ENCODE measurements around the gene ITPR1. TPM values are rescaled to one million over a fixed set of nuclear protein-coding genes. Genes with fewer than 3 reads are reported as not detected.

Gene ITPR1
- total RNA-seq, 2 experiments from 2014 or later, result 84.4 to 104 TPM

- H3K9me3 ChIP-seq (ENCODE audit: low read length), result no peaks in the 10 kb centered on the region
- DNase-seq (ENCODE audit: low spot score), result no peak
- no peaks in the 10 kb centered on the region for H3K79me2 ChIP-seq (ENCODE audit: insufficient read depth, low read depth, low read length)
- H4K20me1 ChIP-seq (ENCODE audit: insufficient read depth, low read length), result no peaks in the 10 kb centered on the region
- H3K9me2 ChIP-seq (ENCODE audit: insufficient read depth, low read length), result no peaks in the 10 kb centered on the region
- no peak overlapping the region for H3K27ac ChIP-seq (ENCODE audit: low read depth, low read length, poor library complexity, severe bottlenecking)
- ChIA-PET POLR2A (interaction anchor here (0.6 kb wide), 1 partner anchor 15 kb away, joined by 3 read pairs; no protein-coding TSS in a partner anchor), CTCF (ENCODE audit: unreplicated experiment) (interaction anchor here (0.5 kb wide), 1 partner anchor 17 kb away, joined by 3 read pairs; no protein-coding TSS in a partner anchor)
- H3K36me3 ChIP-seq (ENCODE audit: insufficient read depth, low read length), result peaks cover 72% of the 10 kb centered on the region
- H3K4me3 ChIP-seq (ENCODE audit: low read depth, low read length, poor library complexity, severe bottlenecking), result no peak overlapping the region
- TF ChIP-seq CTCF (conservative IDR thresholded peaks at IDR 0.05; ENCODE audit: low read length) (no peak), EZH2phosphoT487 (IDR thresholded peaks at IDR 0.05; ENCODE audit: borderline replicate concordance, low read depth, low read length) (no peak)
- intact Hi-C loops (cut with micrococcal nuclease; ENCODE audit: unreplicated experiment), result no loop called here
- no TSS peak for BruUV-seq (replicated peaks)
- H3K4me2 ChIP-seq (ENCODE audit: low read length), result no peak overlapping the region
- no peaks in the 10 kb centered on the region for H3K4me1 ChIP-seq (ENCODE audit: insufficient read depth, low read length, poor library complexity, severe bottlenecking)
- no peak overlapping the region for H2AFZ ChIP-seq (ENCODE audit: low read length)
Observed at GRCh38 chr3:4642611-4643010, 149.5 kb downstream of the ITPR1 start.

DNA sequence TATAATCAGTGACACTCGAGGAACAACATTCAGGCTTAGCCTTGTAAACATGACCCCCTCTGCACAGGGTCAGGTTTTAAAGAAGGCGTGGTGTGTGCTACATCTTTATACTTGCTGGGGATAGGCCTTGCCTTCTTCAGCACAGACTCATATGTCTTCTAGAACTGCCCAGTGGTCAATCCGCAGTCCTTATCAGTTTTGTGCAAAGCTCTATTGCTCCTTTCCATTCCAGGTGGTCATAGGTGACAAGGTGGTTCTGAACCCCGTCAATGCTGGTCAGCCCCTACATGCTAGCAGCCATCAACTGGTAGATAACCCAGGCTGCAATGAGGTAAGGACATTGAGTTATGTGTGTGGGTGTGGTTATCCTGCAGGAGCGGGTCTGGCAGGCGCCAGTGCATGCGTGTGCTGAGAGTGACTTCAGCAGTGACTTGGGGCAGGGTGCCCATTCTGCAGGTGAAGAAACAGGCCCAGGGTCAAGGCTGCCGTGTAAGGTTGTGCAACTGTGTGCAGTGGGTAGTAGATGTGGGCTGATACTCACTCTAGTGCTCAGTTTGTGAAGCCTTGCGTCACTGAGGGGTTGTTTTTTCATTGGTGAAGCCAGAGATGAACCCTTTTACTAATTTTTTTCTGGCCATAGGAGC lies 150.9 kb downstream of the ITPR1 start:
- ChIA-PET POLR2A (no interaction called here), CTCF (ENCODE audit: unreplicated experiment) (no interaction called here)
- TF ChIP-seq CTCF (conservative IDR thresholded peaks at IDR 0.05; ENCODE audit: low read length) (no peak), EZH2phosphoT487 (IDR thresholded peaks at IDR 0.05; ENCODE audit: borderline replicate concordance, low read depth, low read length) (no peak)
- Histone ChIP-seq H3K9me2 (ENCODE audit: insufficient read depth, low read length) (no peaks in the 10 kb centered on the region), H3K4me2 (ENCODE audit: low read length) (no peak overlapping the region), H4K20me1 (ENCODE audit: insufficient read depth, low read length) (no peaks in the 10 kb centered on the region), H2AFZ (ENCODE audit: low read length) (no peak overlapping the region), H3K9me3 (ENCODE audit: low read length) (no peaks in the 10 kb centered on the region), H3K79me2 (ENCODE audit: insufficient read depth, low read depth, low read length) (no peaks in the 10 kb centered on the region), H3K4me3 (ENCODE audit: low read depth, low read length, poor library complexity, severe bottlenecking) (no peak overlapping the region), H3K4me1 (ENCODE audit: insufficient read depth, low read length, poor library complexity, severe bottlenecking) (no peaks in the 10 kb centered on the region), H3K36me3 (ENCODE audit: insufficient read depth, low read length) (peaks cover 78% of the 10 kb centered on the region), H3K27ac (ENCODE audit: low read depth, low read length, poor library complexity, severe bottlenecking) (no peak overlapping the region)
- intact Hi-C loops (cut with micrococcal nuclease; ENCODE audit: unreplicated experiment), result no loop called here
- BruUV-seq (replicated peaks), result no TSS peak
- DNase-seq (ENCODE audit: low spot score), result no peak

DNA sequence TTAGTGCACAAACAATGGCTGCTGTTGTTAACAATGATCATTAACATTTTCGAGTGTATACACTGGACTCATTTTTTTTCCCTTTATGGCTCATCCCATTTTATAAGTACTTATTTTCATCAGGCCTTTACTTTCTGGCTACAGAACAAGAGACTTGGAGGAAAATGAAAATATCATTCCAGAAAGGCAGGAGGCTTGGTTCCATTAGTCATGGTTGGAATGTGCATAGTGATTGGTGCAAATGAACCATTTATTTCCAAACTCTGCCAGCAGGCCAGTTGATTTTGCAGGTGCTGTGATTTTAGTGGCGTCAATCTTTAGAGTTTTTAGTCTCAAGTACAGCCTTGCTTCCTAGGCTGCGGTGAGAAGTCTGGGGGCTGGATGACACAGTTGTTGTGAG lies 151.8 kb downstream of the ITPR1 start:
- H3K27ac ChIP-seq (ENCODE audit: low read depth, low read length, poor library complexity, severe bottlenecking), result no peak overlapping the region
- ChIA-PET CTCF (ENCODE audit: unreplicated experiment) (no interaction called here), POLR2A (no interaction called here)
- BruUV-seq (replicated peaks), result no TSS peak
- H3K4me2 ChIP-seq (ENCODE audit: low read length), result no peak overlapping the region
- H3K9me2 ChIP-seq (ENCODE audit: insufficient read depth, low read length), result no peaks in the 10 kb centered on the region
- no peaks in the 10 kb centered on the region for H3K4me1 ChIP-seq (ENCODE audit: insufficient read depth, low read length, poor library complexity, severe bottlenecking)
- H3K36me3 ChIP-seq (ENCODE audit: insufficient read depth, low read length), result peaks cover 76% of the 10 kb centered on the region
- no peaks in the 10 kb centered on the region for H3K79me2 ChIP-seq (ENCODE audit: insufficient read depth, low read depth, low read length)
- no peak overlapping the region for H3K4me3 ChIP-seq (ENCODE audit: low read depth, low read length, poor library complexity, severe bottlenecking)
- DNase-seq (ENCODE audit: low spot score), result no peak
- H3K9me3 ChIP-seq (ENCODE audit: low read length), result no peaks in the 10 kb centered on the region
- no peaks in the 10 kb centered on the region for H4K20me1 ChIP-seq (ENCODE audit: insufficient read depth, low read length)
- intact Hi-C loops (cut with micrococcal nuclease; ENCODE audit: unreplicated experiment), result no loop called here
- H2AFZ ChIP-seq (ENCODE audit: low read length), result no peak overlapping the region
- TF ChIP-seq EZH2phosphoT487 (IDR thresholded peaks at IDR 0.05; ENCODE audit: borderline replicate concordance, low read depth, low read length), result no peak
